Neutrophil (primary cell): ENCODE data around the gene RNASEH2B.

Experiments used
- H3K27ac ChIP-seq: fragments of 200-600 bp; sonication (generic); 2 replicates; pipeline ENCODE4 v1.5.1; 2016; ENCODE audit warnings: mild to moderate bottlenecking, moderate library complexity
- H3K27me3 ChIP-seq: fragments of 200-600 bp; sonication (generic); 2 replicates; pipeline ENCODE4 v1.6.0; 2016; ENCODE audit warnings: mild to moderate bottlenecking
- H3K36me3 ChIP-seq: fragments of 200-600 bp; sonication (generic); 2 replicates; pipeline ENCODE4 v1.5.1; 2017
- H3K4me1 ChIP-seq, 2 experiments: fragments of 200-600 bp in 1 of 2; sonication (generic) in 1 of 2; 1 replicate in 1 of 2; 2 replicates in 1 of 2; pipeline versions ENCODE4 v1.5.1 to v1.6.1; 2013 to 2016; ENCODE audit warnings: low read depth in 1 of 2, low read length in 1 of 2, mild to moderate bottlenecking in 1 of 2, moderate library complexity in 1 of 2; ENCODE audit not compliant: control insufficient read depth in 1 of 2, insufficient read depth in 1 of 2
- H3K4me3 ChIP-seq, 2 experiments: fragments of 200-600 bp in 1 of 2; sonication (generic) in 1 of 2; 1 replicate in 1 of 2; 2 replicates in 1 of 2; pipeline ENCODE4 v1.5.1; 2013 to 2016; ENCODE audit warnings: low read depth in 1 of 2, low read length in 1 of 2, mild to moderate bottlenecking in 1 of 2, moderate library complexity in 1 of 2
- H3K9me3 ChIP-seq: fragments of 200-600 bp; sonication (generic); 2 replicates; pipeline ENCODE4 v1.5.1; 2016
- CTCF ChIP-seq: fragments of 200-600 bp; sonication (generic); IDR thresholded peaks from 2 replicates; pipeline ENCODE4 v1.5.1; 2016; ENCODE audit warnings: antibody characterized with exemption

RNASEH2B gene

GRCh38 chr13:50993934-50994333, 84.3 kb downstream of the RNASEH2B start:
- H3K4me3 ChIP-seq, result no peak overlapping the region
- H3K27ac ChIP-seq, result no peak overlapping the region
- no peak for TF ChIP-seq CTCF
- H3K27me3 ChIP-seq, result no peaks in the 10 kb centered on the region
- no peaks in the 10 kb centered on the region for H3K9me3 ChIP-seq
- H3K4me1 ChIP-seq, result no peaks in the 10 kb centered on the region
- no peaks in the 10 kb centered on the region for H3K36me3 ChIP-seq

GRCh38 chr13:50994651-50995050, 85.1 kb downstream of the RNASEH2B start:
- H3K27ac ChIP-seq, result no peak overlapping the region
- no peak for TF ChIP-seq CTCF
- H3K36me3 ChIP-seq, result no peaks in the 10 kb centered on the region

GRCh38 chr13:50995854-50996253, 86.3 kb downstream of the RNASEH2B start:
- Histone ChIP-seq H3K4me1 (no peaks in the 10 kb centered on the region), H3K4me3 (no peak overlapping the region), H3K27ac (no peak overlapping the region), H3K9me3 (no peaks in the 10 kb centered on the region), H3K27me3 (no peaks in the 10 kb centered on the region), H3K36me3 (no peaks in the 10 kb centered on the region)
- TF ChIP-seq CTCF, result no peak

More at GRCh38 chr13:50994651-50995050, 85.1 kb downstream of the RNASEH2B start:
- Histone ChIP-seq H3K27me3 (no peaks in the 10 kb centered on the region), H3K4me1 (no peaks in the 10 kb centered on the region), H3K9me3 (no peaks in the 10 kb centered on the region), H3K4me3 (no peak overlapping the region)

- H3K4me1 ChIP-seq, result no peaks in the 10 kb centered on the region
- H3K4me3 ChIP-seq, result no peak overlapping the region
- no peaks in the 10 kb centered on the region for H3K27me3 ChIP-seq
- no peak for TF ChIP-seq CTCF
- no peaks in the 10 kb centered on the region for H3K9me3 ChIP-seq
- H3K27ac ChIP-seq, result no peak overlapping the region
- H3K36me3 ChIP-seq, result no peaks in the 10 kb centered on the region
Measured at GRCh38 chr13:50998326-50998725, 88.7 kb downstream of the RNASEH2B start.

GRCh38 chr13:50999641-51000040, 90.0 kb downstream of the RNASEH2B start:
- no peak for TF ChIP-seq CTCF
- Histone ChIP-seq H3K27me3 (no peaks in the 10 kb centered on the region), H3K36me3 (no peaks in the 10 kb centered on the region), H3K9me3 (no peaks in the 10 kb centered on the region), H3K4me1 (peaks cover 8 to 9% of the 10 kb centered on the region in 2 experiments), H3K4me3 (no peak overlapping the region), H3K27ac (no peak overlapping the region)

GRCh38 chr13:51000061-51000460, 90.5 kb downstream of the RNASEH2B start:
- TF ChIP-seq CTCF, result no peak
- Histone ChIP-seq H3K27ac (no peak overlapping the region), H3K36me3 (no peaks in the 10 kb centered on the region), H3K4me3 (no peak overlapping the region), H3K4me1 (peaks cover 8 to 11% of the 10 kb centered on the region in 2 experiments), H3K9me3 (no peaks in the 10 kb centered on the region), H3K27me3 (no peaks in the 10 kb centered on the region)
